ENCODE results near the gene DAO. TPM values are rescaled to one million over a fixed set of nuclear protein-coding genes. Genes with fewer than 3 reads are reported as not detected.

DAO gene
- total and polyA plus RNA-seq, 8 donors, result not detected

- H3K4me1 ChIP-seq, result peaks cover 4 to 17% (median 10%) of the 10 kb centered on the region in 4 donors
- 47 to 76% (median 66%) methylated on average over 3 of the region's 3 CpGs for WGBS, 5 donors
- DNase-seq, result no peak
- H3K27me3 ChIP-seq, result no peaks in the 10 kb centered on the region
- intact Hi-C loops (cut with DNase I; ENCODE audit: low total_unique reads), result no loop called here
- no peaks in the 10 kb centered on the region for H3K36me3 ChIP-seq
- TF ChIP-seq POLR2AphosphoS5 (IDR thresholded peaks at IDR 0.05) (no peak), POLR2A (IDR thresholded peaks at IDR 0.05) (no peak), EP300 (IDR thresholded peaks at IDR 0.05) (no peak), CTCF (IDR thresholded peaks at IDR 0.05) (no peak)
- no peaks in the 10 kb centered on the region for H3K9me3 ChIP-seq
- H3K4me3 ChIP-seq, result no peak overlapping the region
- peak overlapping the region in 3 of 5 donors; percentile 48 to 71 (median 67) for H3K27ac ChIP-seq
These were observed 50.9 kb downstream of the DAO start for GRCh38 chr12:108930756-108931155.

- 76 to 83% (median 83%) methylated on average over 6 of the region's 6 CpGs for WGBS, 5 donors
- Histone ChIP-seq H3K27ac (no peak overlapping the region), H3K4me3 (no peak overlapping the region), H3K27me3 (no peaks in the 10 kb centered on the region), H3K36me3 (no peaks in the 10 kb centered on the region), H3K4me1 (peaks cover 4 to 17% (median 10%) of the 10 kb centered on the region in 4 donors), H3K9me3 (no peaks in the 10 kb centered on the region)
- intact Hi-C loops (cut with DNase I; ENCODE audit: low total_unique reads), result no loop called here
- TF ChIP-seq CTCF (IDR thresholded peaks at IDR 0.05), result no peak
- no peak for TF ChIP-seq POLR2A (IDR thresholded peaks at IDR 0.05)
- no peak for TF ChIP-seq EP300 (IDR thresholded peaks at IDR 0.05)
- TF ChIP-seq POLR2AphosphoS5 (IDR thresholded peaks at IDR 0.05), result no peak
- DNase-seq, result no peak
These were observed 54.1 kb downstream of the DAO start for GRCh38 chr12:108933949-108934348.

DNA sequence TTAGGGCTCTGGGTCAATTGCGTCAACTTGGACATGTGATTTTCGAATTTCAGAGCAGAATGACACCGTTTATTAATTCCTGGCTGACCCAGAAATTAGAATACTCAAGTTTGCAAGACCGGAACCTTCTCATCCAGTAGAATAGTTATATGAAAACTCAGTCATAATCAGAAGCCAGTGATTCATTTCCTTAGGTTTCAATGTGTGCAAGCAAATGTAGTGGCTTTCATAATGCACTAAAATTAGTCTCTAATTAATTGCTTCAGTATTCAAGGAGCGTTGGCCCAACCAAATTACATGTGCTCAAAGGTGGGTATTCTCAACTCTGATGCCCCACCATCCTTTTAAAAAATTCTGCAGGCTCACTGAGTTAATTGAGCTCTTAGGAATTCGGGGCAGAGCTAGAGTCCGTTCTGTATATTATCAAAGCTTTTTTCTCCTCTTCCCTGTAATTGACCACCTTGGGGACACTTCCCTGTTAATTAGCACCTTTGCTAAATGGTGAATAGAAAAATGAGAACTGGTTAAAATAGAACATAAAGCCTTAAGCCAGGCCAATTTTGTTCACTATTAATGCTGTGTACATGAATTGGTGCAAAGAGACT, 55.4 kb downstream of the DAO start:
- no peak for TF ChIP-seq CTCF (IDR thresholded peaks at IDR 0.05)
- TF ChIP-seq POLR2A (IDR thresholded peaks at IDR 0.05), result no peak
- TF ChIP-seq POLR2AphosphoS5 (IDR thresholded peaks at IDR 0.05), result no peak
- TF ChIP-seq EP300 (IDR thresholded peaks at IDR 0.05), result no peak
- intact Hi-C loops (cut with DNase I; ENCODE audit: low total_unique reads), result no loop called here
- no peaks in the 10 kb centered on the region for H3K36me3 ChIP-seq
- H3K27me3 ChIP-seq, result no peaks in the 10 kb centered on the region
- WGBS, 5 donors, result 73 to 85% (median 81%) methylated on average over 7 of the region's 7 CpGs
- H3K27ac ChIP-seq, result no peak overlapping the region
- no peak for DNase-seq
- H3K9me3 ChIP-seq, result no peaks in the 10 kb centered on the region
- H3K4me1 ChIP-seq, result peaks cover 0 to 6% (median 5%) of the 10 kb centered on the region in 4 donors
- no peak overlapping the region for H3K4me3 ChIP-seq

DNA sequence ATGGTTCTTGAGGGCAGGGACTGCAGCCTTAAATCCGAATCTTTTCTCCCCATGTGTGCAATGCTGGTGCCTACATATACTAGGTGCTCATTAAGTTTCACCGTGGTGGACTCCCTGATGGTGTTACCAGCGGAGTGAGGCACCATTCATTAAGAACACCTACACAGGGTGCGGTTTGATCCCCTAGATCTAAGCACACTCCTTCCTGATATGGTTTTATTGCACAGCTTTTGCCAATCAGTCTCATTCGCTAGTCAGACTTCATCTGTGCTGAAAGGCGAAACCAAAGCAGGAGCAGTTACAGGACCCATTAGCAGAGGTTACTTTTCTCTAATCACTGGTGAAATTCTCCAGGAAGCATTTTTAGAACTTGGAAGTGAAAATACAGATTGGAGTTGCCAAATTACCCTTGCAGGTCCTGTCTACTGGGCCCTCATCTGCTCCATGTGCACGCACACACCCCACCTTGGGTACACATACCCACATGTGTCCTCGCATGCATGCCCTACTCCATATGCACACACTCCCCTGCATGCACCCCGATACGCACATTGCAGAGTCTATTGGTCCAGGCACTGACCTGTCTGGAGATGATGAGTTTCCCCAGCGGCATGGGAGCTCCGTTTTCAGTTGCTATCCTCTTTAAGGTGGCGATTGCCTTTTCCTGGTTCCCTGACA, 58.5 kb downstream of the DAO start:
- no peaks in the 10 kb centered on the region for H3K36me3 ChIP-seq
- WGBS, 5 donors, result 63 to 81% (median 69%) methylated on average over 13 of the region's 13 CpGs

More for the DNA sequence above, 58.5 kb downstream of the DAO start:
- intact Hi-C loops (cut with DNase I; ENCODE audit: low total_unique reads), result no loop called here
- no peak overlapping the region for H3K27ac ChIP-seq
- H3K27me3 ChIP-seq, result no peaks in the 10 kb centered on the region
- no peak for TF ChIP-seq CTCF (IDR thresholded peaks at IDR 0.05)
- no peak for TF ChIP-seq EP300 (IDR thresholded peaks at IDR 0.05)
- no peak for TF ChIP-seq POLR2A (IDR thresholded peaks at IDR 0.05)
- no peak for TF ChIP-seq POLR2AphosphoS5 (IDR thresholded peaks at IDR 0.05)
- no peak for DNase-seq
- H3K4me3 ChIP-seq, result no peak overlapping the region
- H3K9me3 ChIP-seq, result no peaks in the 10 kb centered on the region
- no peaks in the 10 kb centered on the region for H3K4me1 ChIP-seq

Data from stomach (tissue), 9 donors.